OCI-LY7 (cell line): ENCODE results near the gene CCR4. TPM values are rescaled to one million over a fixed set of nuclear protein-coding genes. Genes with fewer than 3 reads are reported as not detected.

Source experiments
- BruUV-seq: library from RNA; stranded (reverse); fragments of 400-500 nt; replicated peaks from 2 replicates; lab custom pipeline; 2021; lab: Mats Ljungman, UMichigan
- CTCF ChIA-PET: fragments of 300-600 bp; sonication (Branson Sonifier 250); formaldehyde crosslinking; loops from one replicate; lab custom pipeline; 2022; ENCODE audit warnings: antibody characterized with exemption; ENCODE audit not compliant: unreplicated experiment; lab: Charles Lee
- POLR2A ChIA-PET: fragments of 300-600 bp; sonication (Branson Sonifier 250); formaldehyde crosslinking; loops from one replicate; lab custom pipeline; 2022; ENCODE audit warnings: antibody characterized with exemption; lab: Charles Lee
- DNase-seq: peaks from one replicate; pipeline ENCODE4 v3.0.0-alpha.2; 2015; ENCODE audit warnings: low spot score
- H2AFZ ChIP-seq: fragments of 200-600 bp; sonication (generic), shearing (Covaris generic); 2 replicates; pipeline ENCODE4 v1.6.1; 2014; ENCODE audit warnings: mild to moderate bottlenecking, antibody characterized with exemption, low read length, moderate library complexity
- H3K27ac ChIP-seq: fragments of 200-600 bp; sonication (generic); 2 replicates; pipeline ENCODE4 v1.5.1; 2014; ENCODE audit warnings: mixed run types, low read depth, mild to moderate bottlenecking, moderate library complexity, low read length, inconsistent platforms; ENCODE audit not compliant: poor library complexity, severe bottlenecking
- H3K36me3 ChIP-seq: fragments of 200-600 bp; sonication (generic); 2 replicates; pipeline ENCODE4 v1.6.1; 2014; ENCODE audit warnings: mild to moderate bottlenecking, antibody characterized with exemption, low read length, moderate library complexity, mixed read lengths; ENCODE audit not compliant: insufficient read depth
- H3K4me1 ChIP-seq: fragments of 200-600 bp; sonication (generic); 2 replicates; pipeline ENCODE4 v1.5.1; 2014; ENCODE audit warnings: mild to moderate bottlenecking, low read length; ENCODE audit not compliant: insufficient read depth, poor library complexity, severe bottlenecking
- H3K4me2 ChIP-seq: fragments of 200-600 bp; sonication (generic); 2 replicates; pipeline ENCODE4 v1.6.1; 2014; ENCODE audit warnings: mild to moderate bottlenecking, low read length
- H3K4me3 ChIP-seq: fragments of 200-600 bp; sonication (generic); 2 replicates; pipeline ENCODE4 v1.5.1; 2014; ENCODE audit warnings: mild to moderate bottlenecking, low read depth, low read length; ENCODE audit not compliant: poor library complexity, severe bottlenecking
- H3K79me2 ChIP-seq: fragments of 200-600 bp; sonication (generic); 2 replicates; pipeline ENCODE4 v1.6.1; 2016; ENCODE audit warnings: low read depth, mild to moderate bottlenecking, low read length, moderate library complexity, mixed read lengths; ENCODE audit not compliant: insufficient read depth
- H3K9me2 ChIP-seq: fragments of 200-600 bp; sonication (generic); 2 replicates; pipeline ENCODE4 v1.6.1; 2016; ENCODE audit warnings: mild to moderate bottlenecking, low read length, mixed read lengths; ENCODE audit not compliant: insufficient read depth
- H3K9me3 ChIP-seq: fragments of 200-600 bp; sonication (generic); 2 replicates; pipeline ENCODE4 v1.6.1; 2014; ENCODE audit warnings: mild to moderate bottlenecking, mixed run types, low read length, mixed read lengths
- H4K20me1 ChIP-seq: fragments of 200-600 bp; sonication (generic); 2 replicates; pipeline ENCODE4 v1.6.1; 2014; ENCODE audit warnings: mild to moderate bottlenecking, antibody characterized with exemption, low read length, moderate library complexity, mixed read lengths; ENCODE audit not compliant: insufficient read depth
- CTCF ChIP-seq: fragments of 200-600 bp; sonication (generic); conservative IDR thresholded peaks from 2 replicates; pipeline ENCODE4 v1.5.1; 2014; ENCODE audit warnings: mild to moderate bottlenecking, antibody characterized with exemption, low read length, moderate library complexity, mixed read lengths
- EZH2phosphoT487 ChIP-seq: fragments of 200-600 bp; sonication (generic); IDR thresholded peaks from 2 replicates; pipeline ENCODE4 v1.6.1; 2018; ENCODE audit warnings: low read depth, borderline replicate concordance, mild to moderate bottlenecking, mixed run types, antibody characterized with exemption, low read length, moderate library complexity, mixed read lengths
- intact Hi-C: fragments of 100-400 bp; cut with micrococcal nuclease; formaldehyde crosslinking; loops from one replicate; pipeline ENCODE4 v1.10.0; 2022; ENCODE audit not compliant: unreplicated experiment
- total RNA-seq, 2 experiments: library from RNA; depleted of rRNA in 1 of 2; stranded (reverse); fragments of >200 nt in 1 of 2; shearing (Covaris generic) in 1 of 2; gene quantifications; 2 replicates each; pipeline ENCODE4 v1.2.3, GENCODE V29; 2014 to 2022

The CCR4 gene
- total RNA-seq, 2 experiments from 2014 or later, result not detected

GRCh38 chr3:32972482-32973146 is 21.2 kb downstream of the CCR4 start:
- BruUV-seq, result no TSS peak
- H2AFZ ChIP-seq, result no peak overlapping the region
- CTCF ChIA-PET, result no interaction called here
- H4K20me1 ChIP-seq, result no peaks in the 10 kb centered on the region
- no peak overlapping the region for H3K4me2 ChIP-seq
- TF ChIP-seq CTCF (no peak), EZH2phosphoT487 (no peak)
- no peak overlapping the region for H3K4me3 ChIP-seq
- H3K79me2 ChIP-seq, result no peaks in the 10 kb centered on the region
- POLR2A ChIA-PET, result interaction anchor here (1.9 kb wide), 1 partner anchor 10 kb away, joined by 5 read pairs; no protein-coding TSS in a partner anchor
- no peaks in the 10 kb centered on the region for H3K9me2 ChIP-seq
- DNase-seq, result no peak
- H3K36me3 ChIP-seq, result no peaks in the 10 kb centered on the region
- H3K9me3 ChIP-seq, result no peaks in the 10 kb centered on the region
- peaks cover 12% of the 10 kb centered on the region for H3K4me1 ChIP-seq
- intact Hi-C loops, result no loop called here
- no peak overlapping the region for H3K27ac ChIP-seq

- no TSS peak for BruUV-seq
- Histone ChIP-seq H3K4me1 (peaks cover 12% of the 10 kb centered on the region), H3K36me3 (no peaks in the 10 kb centered on the region), H3K4me2 (no peak overlapping the region), H4K20me1 (no peaks in the 10 kb centered on the region), H3K79me2 (no peaks in the 10 kb centered on the region), H3K9me2 (no peaks in the 10 kb centered on the region), H3K4me3 (no peak overlapping the region), H2AFZ (no peak overlapping the region), H3K9me3 (no peaks in the 10 kb centered on the region), H3K27ac (no peak overlapping the region)
- TF ChIP-seq EZH2phosphoT487 (no peak), CTCF (no peak)
- intact Hi-C loops, result no loop called here
- ChIA-PET CTCF (no interaction called here), POLR2A (interaction anchor here (1.1 to 1.9 kb wide), 2 partner anchors 11 to 12 kb away, joined by 4 to 5 read pairs; no protein-coding TSS in a partner anchor)
- DNase-seq, result no peak
These were observed 22.5 kb downstream of the CCR4 start for GRCh38 chr3:32973982-32974381.

DNA sequence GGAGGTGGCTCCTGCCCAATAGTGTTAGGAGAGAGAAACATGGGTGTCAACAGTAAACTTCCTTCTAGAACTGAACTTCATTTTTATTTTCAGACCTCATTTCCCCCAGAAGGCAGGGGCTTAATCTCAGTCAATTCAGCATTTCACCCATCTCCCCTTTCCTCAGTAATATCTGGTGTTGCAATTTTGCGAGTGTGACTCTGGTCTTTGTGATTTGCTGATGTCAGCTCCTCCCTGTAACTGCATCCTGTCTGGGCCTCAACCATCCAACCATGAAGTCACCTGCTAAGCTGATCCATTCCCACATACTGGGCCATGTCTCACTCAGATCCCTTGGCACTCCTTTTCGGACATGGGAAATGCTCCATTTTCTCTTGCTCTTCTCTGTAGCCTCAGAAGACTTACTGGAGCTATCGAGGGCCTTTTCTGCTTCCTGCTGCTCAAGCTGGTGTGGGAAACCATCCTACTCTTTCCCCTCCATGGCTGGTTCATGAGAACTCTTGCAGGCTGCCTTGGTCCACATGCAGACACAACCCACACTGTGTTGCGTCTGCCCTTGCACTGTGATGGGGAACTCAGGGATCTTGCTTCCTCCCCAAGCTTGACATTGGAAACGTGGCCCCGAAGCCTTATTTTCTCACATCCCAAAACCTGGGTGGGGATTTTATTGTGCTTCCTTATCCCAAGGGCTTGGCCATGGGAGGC is 24.6 kb downstream of the CCR4 start:
- TF ChIP-seq CTCF, result no peak
- TF ChIP-seq EZH2phosphoT487, result no peak
- no peaks in the 10 kb centered on the region for H3K36me3 ChIP-seq
- no peaks in the 10 kb centered on the region for H3K9me2 ChIP-seq
- no peaks in the 10 kb centered on the region for H3K79me2 ChIP-seq
- no TSS peak for BruUV-seq
- peak; percentile 19 for DNase-seq
- ChIA-PET CTCF (no interaction called here), POLR2A (interaction anchor here (1.3 to 1.4 kb wide), 2 partner anchors 13 to 44 kb away, joined by 3 read pairs; no protein-coding TSS in a partner anchor)
- H3K27ac ChIP-seq, result no peak overlapping the region
- peak overlapping the region; percentile 46 for H3K4me2 ChIP-seq
- peak overlapping the region; percentile 80; the same call in 1 of the 2 replicates for H2AFZ ChIP-seq
- no peaks in the 10 kb centered on the region for H4K20me1 ChIP-seq
- peaks cover 12% of the 10 kb centered on the region for H3K4me1 ChIP-seq
- no peaks in the 10 kb centered on the region for H3K9me3 ChIP-seq
- H3K4me3 ChIP-seq, result no peak overlapping the region
- intact Hi-C loops, result no loop called here
